ENCODE data around the gene WDR1.

WDR1 gene

GRCh38 chr4:10074076-10074766, 42.4 kb downstream of the WDR1 start:
- no peak for TF ChIP-seq CTCF (IDR thresholded peaks at IDR 0.05; ENCODE audit: insufficient read depth, low read length, poor library complexity, severe bottlenecking)
- H3K4me3 ChIP-seq (replicated peaks; ENCODE audit: low read depth, low read length) = no peak overlapping the region
- H3K36me3 ChIP-seq (ENCODE audit: control insufficient read depth, insufficient read depth, low read length) = peaks cover 41% of the 10 kb centered on the region
- H3K27me3 ChIP-seq (replicated peaks; ENCODE audit: control insufficient read depth, insufficient read depth, low read length) = no peaks in the 10 kb centered on the region
- DNase-seq (ENCODE audit: extremely low read depth, insufficient read length) = no peak

- TF ChIP-seq CTCF (IDR thresholded peaks at IDR 0.05; ENCODE audit: insufficient read depth, low read length, poor library complexity, severe bottlenecking) = no peak
- no peak overlapping the region for H3K4me3 ChIP-seq (replicated peaks; ENCODE audit: low read depth, low read length)
- peaks cover 28% of the 10 kb centered on the region for H3K36me3 ChIP-seq (ENCODE audit: control insufficient read depth, insufficient read depth, low read length)
These were observed 44.1 kb downstream of the WDR1 start for GRCh38 chr4:10072420-10073017.

GRCh38 chr4:10069075-10069642, 47.4 kb downstream of the WDR1 start:
- H3K27me3 ChIP-seq (replicated peaks; ENCODE audit: control insufficient read depth, insufficient read depth, low read length) = no peaks in the 10 kb centered on the region
- DNase-seq (ENCODE audit: extremely low read depth, insufficient read length) = no peak
- peaks cover 8% of the 10 kb centered on the region for H3K36me3 ChIP-seq (ENCODE audit: control insufficient read depth, insufficient read depth, low read length)
- TF ChIP-seq CTCF (IDR thresholded peaks at IDR 0.05; ENCODE audit: insufficient read depth, low read length, poor library complexity, severe bottlenecking) = no peak
- no peak overlapping the region for H3K4me3 ChIP-seq (replicated peaks; ENCODE audit: low read depth, low read length)

More at GRCh38 chr4:10072420-10073017, 44.1 kb downstream of the WDR1 start:
- DNase-seq (ENCODE audit: extremely low read depth, insufficient read length) = no peak
- H3K27me3 ChIP-seq (replicated peaks; ENCODE audit: control insufficient read depth, insufficient read depth, low read length) = no peaks in the 10 kb centered on the region

- no peak for DNase-seq (ENCODE audit: extremely low read depth, insufficient read length)
- H3K36me3 ChIP-seq (ENCODE audit: control insufficient read depth, insufficient read depth, low read length) = peaks cover 8% of the 10 kb centered on the region
- TF ChIP-seq CTCF (IDR thresholded peaks at IDR 0.05; ENCODE audit: insufficient read depth, low read length, poor library complexity, severe bottlenecking) = no peak
- H3K4me3 ChIP-seq (replicated peaks; ENCODE audit: low read depth, low read length) = no peak overlapping the region
- H3K27me3 ChIP-seq (replicated peaks; ENCODE audit: control insufficient read depth, insufficient read depth, low read length) = no peaks in the 10 kb centered on the region
These were observed 49.6 kb downstream of the WDR1 start for GRCh38 chr4:10066670-10067651.

GRCh38 chr4:10066206-10066605, 50.4 kb downstream of the WDR1 start:
- H3K4me3 ChIP-seq (replicated peaks; ENCODE audit: low read depth, low read length) = no peak overlapping the region
- H3K36me3 ChIP-seq (ENCODE audit: control insufficient read depth, insufficient read depth, low read length) = peaks cover 8% of the 10 kb centered on the region
- DNase-seq (ENCODE audit: extremely low read depth, insufficient read length) = no peak
- no peak for TF ChIP-seq CTCF (IDR thresholded peaks at IDR 0.05; ENCODE audit: insufficient read depth, low read length, poor library complexity, severe bottlenecking)
- H3K27me3 ChIP-seq (replicated peaks; ENCODE audit: control insufficient read depth, insufficient read depth, low read length) = no peaks in the 10 kb centered on the region

Measured in GM06990 (cell line).